ENCODE data around the gene ZDHHC14.
"Not testable (repeated sequence)": the region's sequence is repeated elsewhere in the genome, so short reads cannot be mapped to it uniquely, and the experiment has no call there.

Gene ZDHHC14

DNA sequence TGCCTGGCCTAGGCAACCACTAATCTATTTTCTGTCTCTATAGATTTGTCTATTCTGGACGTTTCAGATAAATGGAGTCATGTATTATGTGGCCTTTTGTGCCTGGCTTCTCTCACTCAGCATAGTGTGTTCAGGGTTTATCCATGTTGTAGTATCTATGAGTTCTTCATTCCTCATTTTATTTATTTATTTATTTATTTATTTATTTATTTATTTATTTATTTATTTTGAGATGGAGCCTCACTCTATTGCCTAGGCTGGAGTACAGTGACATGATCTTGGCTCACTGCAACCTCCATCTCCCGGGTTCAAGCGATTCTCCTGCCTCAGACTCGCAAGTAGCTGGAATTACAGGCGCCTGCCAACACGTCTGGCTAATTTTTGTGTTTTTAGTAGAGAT is 86.3 kb downstream of the ZDHHC14 start:
- DNase-seq (ENCODE audit: low read depth in 3 of 3) = not testable (repeated sequence)

DNA sequence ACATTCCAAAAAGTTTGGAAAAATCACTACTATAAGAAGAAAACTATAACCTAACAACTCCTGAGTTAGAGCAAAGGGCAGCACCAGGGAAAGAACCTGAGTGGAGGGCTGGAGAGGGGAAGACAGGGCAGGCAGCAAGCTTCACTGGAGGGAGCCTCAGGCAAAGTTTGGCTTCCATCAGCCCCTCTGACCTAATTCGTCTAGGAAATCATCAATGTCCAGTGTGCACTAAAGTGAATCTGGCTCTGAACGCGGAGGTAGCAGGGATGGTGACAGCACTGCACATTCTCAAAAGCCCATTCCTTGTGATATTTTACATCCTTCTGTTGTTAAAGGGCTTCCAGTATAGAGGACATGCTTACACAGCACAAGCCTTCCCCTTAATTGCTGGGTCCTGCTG is 87.1 kb downstream of the ZDHHC14 start:
- DNase-seq (ENCODE audit: low read depth in 3 of 3) = no peak

DNA sequence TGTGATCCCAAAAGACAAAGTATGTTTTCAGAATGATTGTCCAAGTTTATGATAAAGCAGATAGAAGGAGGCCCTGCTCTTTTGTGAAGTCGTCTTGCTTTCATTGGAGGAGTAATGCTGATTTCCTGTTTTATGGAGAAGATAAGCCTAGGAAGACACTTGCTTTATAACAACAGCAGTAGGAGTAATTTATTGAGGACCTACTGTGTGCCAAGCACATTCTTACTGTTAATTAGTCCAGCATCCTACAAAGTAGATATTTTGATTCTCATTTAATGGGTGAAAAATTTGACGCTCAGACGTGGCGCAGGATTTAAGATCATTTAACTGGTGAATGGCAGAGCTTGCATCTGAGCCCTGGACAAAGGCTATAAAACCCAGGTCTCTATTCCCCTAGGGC is 87.6 kb downstream of the ZDHHC14 start:
- no peak for DNase-seq (ENCODE audit: low read depth in 3 of 3)

- no peak for DNase-seq (ENCODE audit: low read depth in 3 of 3)
These were observed 88.4 kb downstream of the ZDHHC14 start for GRCh38 chr6:157469378-157469777.

GRCh38 chr6:157471077-157471686 is 90.2 kb downstream of the ZDHHC14 start:
- no peak for DNase-seq (ENCODE audit: low read depth in 3 of 3)

GRCh38 chr6:157471895-157472686 is 91.1 kb downstream of the ZDHHC14 start:
- no peak for DNase-seq (ENCODE audit: low read depth in 3 of 3)

DNA sequence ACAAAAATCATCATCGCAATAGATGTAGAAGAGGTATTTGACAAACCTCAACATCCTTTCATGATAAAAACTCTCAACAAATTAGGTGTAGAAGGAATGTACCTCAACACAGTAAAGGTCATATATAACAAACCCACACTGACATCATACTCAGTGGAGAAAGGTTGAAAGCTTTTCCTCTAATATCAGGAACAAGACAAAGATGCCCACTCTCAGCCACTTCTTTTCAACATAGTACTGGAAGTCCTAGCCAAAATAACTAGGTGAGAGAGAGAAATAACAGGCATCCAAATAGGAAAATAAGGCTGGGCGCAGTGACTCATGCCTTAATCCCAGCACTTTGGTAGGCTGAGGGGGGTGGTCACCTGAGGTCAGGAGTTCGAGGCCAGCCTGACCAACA is 95.8 kb downstream of the ZDHHC14 start:
- DNase-seq (ENCODE audit: low read depth in 3 of 3) = no peak

- DNase-seq (ENCODE audit: low read depth in 3 of 3) = no peak
These were observed 97.9 kb downstream of the ZDHHC14 start for GRCh38 chr6:157478926-157479325.

- DNase-seq (ENCODE audit: low read depth in 3 of 3) = no peak
These were observed 98.7 kb downstream of the ZDHHC14 start for GRCh38 chr6:157479464-157480303.

GRCh38 chr6:157481189-157481864 is 100.3 kb downstream of the ZDHHC14 start:
- no peak for DNase-seq (ENCODE audit: low read depth in 3 of 3)

GRCh38 chr6:157481865-157482249 is 100.9 kb downstream of the ZDHHC14 start:
- no peak for DNase-seq (ENCODE audit: low read depth in 3 of 3)

GRCh38 chr6:157483770-157484169 is 102.8 kb downstream of the ZDHHC14 start:
- no peak for DNase-seq (ENCODE audit: low read depth in 3 of 3)

DNA sequence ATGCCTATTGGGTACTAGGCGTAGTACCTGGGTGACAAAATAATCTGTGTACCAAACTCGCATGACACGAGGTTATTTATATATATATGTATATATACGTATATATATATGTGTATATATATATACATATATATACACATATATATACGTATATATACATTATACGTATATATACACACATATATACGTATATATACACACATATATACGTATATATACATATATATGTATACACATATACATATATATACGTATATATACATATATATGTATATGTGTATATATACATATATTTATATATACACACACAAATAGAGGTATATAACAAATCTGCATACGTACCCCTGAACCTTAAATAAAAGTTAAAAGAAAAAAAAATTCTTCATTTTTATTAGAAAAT is 103.2 kb downstream of the ZDHHC14 start:
- no peak for DNase-seq (ENCODE audit: low read depth in 3 of 3)

GRCh38 chr6:157486572-157486971 is 105.6 kb downstream of the ZDHHC14 start:
- no peak for DNase-seq (ENCODE audit: low read depth in 3 of 3)

DNA sequence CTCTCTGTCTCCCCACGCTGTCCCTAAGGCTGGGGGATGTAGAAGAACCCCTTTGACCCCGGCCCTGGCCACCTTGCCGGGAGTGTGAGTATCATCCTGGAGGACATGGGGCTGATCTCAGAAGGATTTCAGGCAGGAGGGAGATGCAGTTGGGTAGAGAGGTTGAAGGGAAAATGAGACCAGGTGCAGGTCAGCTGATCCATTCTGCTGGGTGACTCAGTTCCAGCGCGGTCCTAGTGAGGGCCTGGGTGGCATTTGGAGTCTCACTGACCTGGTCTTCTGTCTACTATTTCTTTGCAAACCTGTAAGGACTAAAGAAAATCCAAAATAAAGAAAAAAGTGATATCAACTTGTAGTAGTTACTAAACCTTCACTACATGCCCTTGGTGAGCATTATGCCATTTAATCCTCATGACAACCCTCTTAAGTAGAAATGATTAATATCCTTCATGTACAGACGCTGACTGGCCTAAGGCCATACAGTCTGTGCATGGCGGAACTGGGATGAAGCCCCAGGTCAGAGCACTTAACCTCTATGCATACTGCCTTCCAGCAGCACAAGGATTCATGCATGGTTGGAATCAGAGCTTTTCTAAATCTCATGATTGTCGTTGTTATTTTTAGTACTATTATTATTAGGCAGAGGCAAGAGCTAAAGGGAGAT is 106.3 kb downstream of the ZDHHC14 start:
- DNase-seq (ENCODE audit: low read depth in 3 of 3) = no peak

DNA sequence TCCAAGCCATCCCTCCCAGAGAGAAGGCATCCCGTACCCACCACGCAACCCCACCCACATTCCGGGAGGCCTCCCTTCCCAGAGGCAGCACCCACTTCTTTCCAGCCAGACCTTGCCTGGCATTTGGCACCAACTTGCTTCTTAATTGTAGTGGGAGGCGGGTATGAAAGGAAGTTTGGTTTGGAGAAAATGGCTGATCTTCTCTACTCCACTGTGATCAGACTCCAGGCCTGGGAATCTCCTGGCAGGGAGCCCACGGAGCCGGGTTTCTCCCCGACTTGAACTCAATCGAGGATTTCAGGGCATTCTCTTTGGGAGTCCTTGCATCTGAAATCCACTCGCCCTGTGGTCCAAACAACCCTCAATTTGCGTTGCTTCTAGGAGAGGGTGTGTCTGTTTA is 107.1 kb downstream of the ZDHHC14 start:
- DNase-seq (ENCODE audit: low read depth in 3 of 3) = no peak

- no peak for DNase-seq (ENCODE audit: low read depth in 3 of 3)
These were observed 107.7 kb downstream of the ZDHHC14 start for GRCh38 chr6:157488716-157489118.

GRCh38 chr6:157490611-157491269 is 109.8 kb downstream of the ZDHHC14 start:
- no peak for DNase-seq (ENCODE audit: low read depth in 3 of 3)

GRCh38 chr6:157491571-157492232 is 110.7 kb downstream of the ZDHHC14 start:
- no peak for DNase-seq (ENCODE audit: low read depth in 3 of 3)

DNA sequence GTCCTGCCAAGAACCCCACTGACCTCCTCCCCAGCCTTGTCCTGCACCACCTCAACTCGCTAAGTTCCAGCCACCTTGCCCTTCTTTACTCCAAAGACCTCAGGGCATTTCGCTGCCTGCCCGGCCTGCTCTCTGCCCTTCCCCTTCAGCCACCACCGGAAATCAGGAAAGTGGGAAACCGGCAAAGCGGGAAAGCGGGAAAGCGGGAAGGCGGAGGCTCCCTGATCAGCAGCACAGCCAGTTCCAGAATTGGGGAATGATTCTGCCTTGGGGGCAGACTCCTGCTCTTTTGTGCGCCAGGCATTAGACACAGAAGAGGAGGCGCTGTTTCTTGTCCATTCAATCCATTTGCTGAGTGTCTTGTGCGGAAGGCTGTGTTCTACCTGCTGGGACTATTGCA is 111.3 kb downstream of the ZDHHC14 start:
- no peak for DNase-seq (ENCODE audit: low read depth in 3 of 3)
